NCI-H510A treated with DMSO at 0.1 percent for 48 hours (cell line): ENCODE data around the gene ZRANB3.
A peak's percentile ranks its signal among the peaks of the same experiment; 100 is the strongest.

Experiments
- DNase-seq: peaks from one replicate; lab custom pipeline; 2025; lab: John Stamatoyannopoulos, UW

ZRANB3 gene

GRCh38 chr2:135248611-135249010 lies 282.4 kb downstream of the ZRANB3 start:
- DNase-seq: no peak

DNA sequence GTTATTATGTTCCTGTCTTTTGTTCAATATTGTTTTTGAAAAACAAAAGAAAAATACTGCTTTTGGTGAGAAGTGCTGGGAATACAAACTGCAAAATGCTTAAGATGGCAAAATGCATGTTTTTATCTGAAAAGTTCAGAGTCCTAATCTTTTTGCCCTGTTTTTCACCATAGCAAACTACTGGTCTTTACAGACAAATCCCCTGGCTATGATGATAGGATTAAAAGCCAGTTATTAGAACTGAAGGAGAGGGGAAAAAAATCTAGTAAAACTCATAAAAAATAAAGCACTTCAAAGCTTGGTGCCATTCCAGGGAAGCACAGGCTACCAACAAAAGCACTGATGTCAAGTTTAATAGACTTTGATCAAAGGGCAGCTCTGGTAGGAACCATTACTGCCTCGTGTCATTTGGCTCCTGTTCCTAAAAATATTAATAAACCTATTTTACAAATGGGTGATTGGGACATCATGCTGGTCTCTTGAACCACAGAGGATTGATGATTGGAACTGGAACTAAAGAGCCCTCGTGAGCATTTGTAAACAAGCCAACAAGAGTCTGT lies 284.2 kb downstream of the ZRANB3 start:
- DNase-seq: no peak

DNA sequence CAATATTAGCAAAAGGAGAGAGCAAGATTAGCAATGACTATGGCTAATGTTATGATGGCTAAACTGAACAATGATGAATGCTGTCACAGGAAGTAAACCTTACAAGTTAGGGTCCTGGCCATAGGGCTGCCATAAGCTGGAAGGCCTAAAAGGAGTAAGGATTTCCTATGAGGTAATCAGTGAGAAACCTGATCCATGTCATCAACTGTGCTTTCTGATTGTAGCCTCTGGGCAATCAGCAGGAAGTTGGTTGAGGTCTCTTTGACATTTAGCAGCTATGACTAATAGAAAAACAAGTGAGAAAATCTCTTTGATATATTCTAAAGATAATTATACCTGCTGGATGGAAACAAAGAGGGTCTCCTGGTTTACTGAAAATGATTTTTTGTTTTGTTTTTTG lies 285.9 kb downstream of the ZRANB3 start:
- DNase-seq: peak; percentile 30

- DNase-seq: no peak
Observed at GRCh38 chr2:135238651-135239050, 292.4 kb downstream of the ZRANB3 start.

DNA sequence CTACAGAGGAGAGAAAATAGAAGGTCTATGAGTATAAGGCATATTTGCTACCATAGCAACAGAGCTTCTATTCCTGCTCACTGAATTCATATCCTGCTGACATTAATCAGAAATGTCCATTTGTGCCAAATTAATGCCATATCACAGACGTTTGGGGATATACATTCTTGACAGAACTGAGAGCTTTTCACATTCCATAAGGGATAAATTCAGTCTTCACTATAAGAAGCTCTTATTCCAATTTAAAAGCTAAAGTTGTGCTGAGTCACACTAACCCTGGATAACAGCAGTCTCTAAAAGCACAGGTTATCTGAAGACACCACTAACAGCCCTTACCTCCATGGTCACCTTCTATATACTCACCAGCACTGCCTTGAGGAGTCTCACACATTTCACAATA lies 300.9 kb downstream of the ZRANB3 start:
- no peak for DNase-seq

GRCh38 chr2:135227386-135227785 lies 303.6 kb downstream of the ZRANB3 start:
- no peak for DNase-seq

DNA sequence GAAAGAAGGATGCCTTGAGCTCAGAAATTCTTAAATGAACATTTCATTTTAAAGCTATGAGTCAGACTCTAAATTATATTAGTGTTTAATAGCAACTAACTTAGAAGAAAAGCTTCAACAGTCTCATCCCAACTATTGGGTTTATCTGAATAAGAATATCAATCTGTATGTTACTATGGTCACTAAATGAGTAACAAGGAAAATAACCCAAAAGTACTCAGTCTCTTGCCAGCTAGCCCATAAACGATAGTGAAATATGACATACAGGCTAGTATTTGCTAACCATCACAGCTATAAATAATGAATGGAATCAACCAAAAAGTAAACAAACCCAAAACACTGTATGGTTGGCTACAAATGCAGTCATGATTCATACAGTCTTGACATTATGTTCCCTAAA lies 304.1 kb downstream of the ZRANB3 start:
- DNase-seq: no peak

GRCh38 chr2:135225781-135226180 lies 305.2 kb downstream of the ZRANB3 start:
- DNase-seq: no peak

DNA sequence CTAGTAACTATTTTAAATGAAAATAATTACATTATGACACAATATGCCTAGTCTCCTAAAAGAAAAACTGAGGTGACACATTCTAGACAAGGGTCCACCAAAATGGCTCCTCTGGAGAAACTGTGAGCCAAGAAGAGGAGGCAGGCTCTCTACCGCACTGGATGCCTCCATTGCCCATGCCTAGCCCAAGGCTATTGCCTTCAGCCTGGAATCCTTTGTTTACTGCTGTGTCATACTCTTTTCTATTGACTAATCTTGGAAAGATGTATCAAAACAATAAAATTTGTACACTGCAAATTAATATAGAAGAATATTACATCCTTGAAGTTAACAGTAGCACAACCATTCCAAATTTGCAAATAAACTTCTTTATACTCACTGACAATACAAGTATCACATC lies 311.8 kb downstream of the ZRANB3 start:
- DNase-seq: no peak

GRCh38 chr2:135218426-135218825 lies 312.6 kb downstream of the ZRANB3 start:
- DNase-seq: no peak

DNA sequence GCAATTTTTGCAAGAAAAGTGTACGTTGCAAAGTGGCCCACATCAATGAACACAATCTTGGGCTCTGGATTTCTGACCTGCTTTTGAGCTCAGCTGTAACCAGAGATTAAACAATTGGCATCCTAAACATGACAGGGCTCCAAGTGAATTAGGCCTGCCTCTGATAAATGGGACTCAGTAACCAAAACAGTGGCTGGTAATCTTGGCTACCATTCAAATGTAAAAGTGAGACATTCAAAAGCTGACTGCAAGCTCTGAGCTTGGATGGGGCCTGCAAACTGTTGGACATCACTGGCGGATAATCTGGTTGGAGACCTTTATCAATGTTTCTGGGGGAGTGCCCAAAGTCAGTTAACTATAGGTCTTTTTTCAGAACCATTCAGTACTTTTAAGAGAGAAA lies 318.3 kb downstream of the ZRANB3 start:
- DNase-seq: no peak

GRCh38 chr2:135208016-135208415 lies 323.0 kb downstream of the ZRANB3 start:
- no peak for DNase-seq

DNA sequence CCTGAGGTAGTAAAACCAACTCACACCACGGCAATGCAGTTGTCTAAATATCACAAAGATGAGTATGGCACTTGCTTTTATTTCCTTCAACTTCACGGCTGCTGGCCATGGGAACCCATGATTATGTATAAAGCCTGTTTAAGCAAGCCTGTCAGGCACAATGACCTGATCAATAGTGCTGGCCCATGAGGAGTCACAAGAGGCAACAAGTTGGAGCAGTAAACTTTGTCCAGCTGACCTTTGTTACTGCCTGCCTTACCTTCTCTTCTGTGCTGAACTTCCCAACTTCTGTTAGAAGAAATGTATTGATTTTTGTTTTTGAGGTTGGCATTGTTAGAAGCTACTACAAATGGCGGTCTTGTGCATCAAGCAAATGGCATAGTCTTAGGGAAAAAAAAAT lies 327.1 kb downstream of the ZRANB3 start:
- DNase-seq: no peak

DNA sequence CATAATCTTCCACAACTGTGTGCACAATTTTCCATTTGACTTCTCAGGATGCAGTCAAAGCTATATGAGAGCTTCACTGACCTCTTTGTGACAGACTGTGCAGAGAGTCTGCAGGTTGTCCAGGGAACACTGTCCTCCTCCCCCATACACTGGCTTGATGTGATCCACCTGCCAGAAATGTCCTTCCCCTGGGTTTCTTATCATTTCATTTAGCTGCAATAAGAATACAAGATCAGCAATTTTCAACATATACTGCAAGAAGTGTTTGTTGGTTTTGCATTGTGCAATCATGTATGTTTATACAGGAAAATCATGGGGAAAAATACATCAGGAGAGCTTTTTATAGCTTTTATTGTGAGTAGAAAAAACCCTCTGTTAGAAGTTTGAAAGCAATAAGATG lies 328.3 kb downstream of the ZRANB3 start:
- DNase-seq: no peak

DNA sequence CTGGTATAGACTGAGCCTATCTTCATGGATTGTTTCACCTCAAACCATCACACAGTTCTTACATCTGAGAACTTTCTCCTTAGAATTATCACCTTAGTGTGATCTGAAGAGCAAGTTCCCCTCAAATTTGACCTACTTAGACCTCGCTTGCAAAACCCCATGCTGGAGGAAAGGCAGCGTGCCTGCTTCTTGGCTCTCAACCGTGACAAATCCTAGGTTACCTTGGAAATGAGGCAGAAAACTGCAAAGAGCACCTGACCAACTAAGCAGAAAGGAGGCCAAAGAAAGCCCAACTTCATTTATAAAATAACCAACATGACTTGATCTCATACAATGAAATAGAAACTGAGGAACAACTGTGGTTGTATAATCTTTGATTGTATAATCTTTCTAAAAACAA lies 332.5 kb downstream of the ZRANB3 start:
- DNase-seq: no peak

DNA sequence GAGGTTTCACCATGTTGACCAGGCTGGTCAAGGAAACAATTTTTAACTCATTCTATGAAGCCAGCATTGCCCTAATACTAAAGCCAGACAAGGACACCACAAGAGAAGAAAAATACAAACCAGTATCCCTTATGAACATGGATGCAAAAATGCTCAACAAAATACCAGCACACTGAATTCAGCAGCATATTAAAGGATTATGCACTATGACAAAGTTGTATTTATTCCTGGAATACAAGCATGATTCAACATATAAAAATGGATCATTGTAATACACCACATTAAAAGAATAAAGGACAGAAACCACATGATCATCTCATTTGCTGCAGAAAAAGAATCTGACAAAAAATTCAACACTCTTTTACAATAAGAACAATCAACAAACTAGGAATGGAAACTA lies 340.2 kb downstream of the ZRANB3 start:
- no peak for DNase-seq

GRCh38 chr2:135189148-135189547 lies 341.9 kb downstream of the ZRANB3 start:
- DNase-seq: no peak

DNA sequence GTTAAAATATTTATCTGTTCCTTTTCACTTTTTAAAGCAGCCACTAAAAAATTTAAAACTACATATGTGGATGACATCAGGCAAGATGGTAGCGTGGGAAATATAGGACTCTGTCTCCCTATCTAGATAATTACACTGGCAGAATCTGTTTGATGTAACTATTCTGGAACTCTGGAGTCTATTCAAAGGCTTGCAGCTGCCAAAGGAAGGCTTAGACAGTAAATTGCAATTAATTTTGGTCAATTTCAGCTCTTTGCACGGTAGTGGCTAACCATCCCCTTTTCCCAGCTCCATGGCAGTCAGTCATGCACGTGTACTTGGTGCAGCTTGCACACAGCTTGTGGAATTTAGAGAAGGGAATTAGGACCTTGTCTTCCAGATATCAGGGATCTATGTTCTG lies 343.7 kb downstream of the ZRANB3 start:
- no peak for DNase-seq

DNA sequence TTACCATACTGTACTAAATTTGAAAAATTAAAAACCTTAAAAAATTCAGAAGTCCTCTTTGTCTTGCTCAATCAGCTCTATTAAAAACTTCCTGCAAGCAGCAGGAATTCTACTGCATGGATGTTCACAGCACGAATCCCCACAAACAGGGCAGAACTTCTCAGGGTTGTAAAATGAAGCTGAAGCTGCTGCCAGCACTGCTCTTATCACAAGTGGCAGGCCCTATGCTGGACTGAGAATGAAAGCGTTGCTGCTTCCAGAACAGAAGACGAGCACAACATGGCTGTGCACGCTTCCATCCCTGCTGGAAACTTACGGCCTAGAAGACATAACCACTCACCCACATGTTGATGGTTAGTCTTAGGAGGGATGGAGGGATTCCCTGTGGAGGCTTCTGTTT lies 345.0 kb downstream of the ZRANB3 start:
- no peak for DNase-seq

GRCh38 chr2:135183822-135184221 lies 347.2 kb downstream of the ZRANB3 start:
- no peak for DNase-seq

GRCh38 chr2:135182601-135183000 lies 348.4 kb downstream of the ZRANB3 start:
- DNase-seq: no peak

DNA sequence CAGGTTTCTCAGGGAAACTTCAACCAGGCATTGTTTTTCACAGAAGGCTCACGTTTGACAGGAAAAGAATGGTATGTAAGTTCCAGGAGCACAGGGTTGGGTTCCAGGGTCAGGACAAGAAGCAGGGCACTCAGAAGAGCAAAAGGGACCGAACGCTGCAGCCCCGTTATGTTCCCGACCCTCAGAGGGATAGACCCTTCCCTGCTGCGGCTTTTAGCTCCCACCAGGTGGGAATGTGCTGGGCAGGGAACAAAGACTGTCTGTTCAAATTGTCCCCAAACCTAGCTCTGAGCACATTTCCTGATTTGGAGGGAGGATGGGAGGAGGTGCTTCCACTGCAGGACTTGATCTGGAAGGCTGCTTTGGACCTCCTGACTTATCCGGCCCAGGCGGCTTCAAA lies 348.8 kb downstream of the ZRANB3 start:
- DNase-seq: no peak

DNA sequence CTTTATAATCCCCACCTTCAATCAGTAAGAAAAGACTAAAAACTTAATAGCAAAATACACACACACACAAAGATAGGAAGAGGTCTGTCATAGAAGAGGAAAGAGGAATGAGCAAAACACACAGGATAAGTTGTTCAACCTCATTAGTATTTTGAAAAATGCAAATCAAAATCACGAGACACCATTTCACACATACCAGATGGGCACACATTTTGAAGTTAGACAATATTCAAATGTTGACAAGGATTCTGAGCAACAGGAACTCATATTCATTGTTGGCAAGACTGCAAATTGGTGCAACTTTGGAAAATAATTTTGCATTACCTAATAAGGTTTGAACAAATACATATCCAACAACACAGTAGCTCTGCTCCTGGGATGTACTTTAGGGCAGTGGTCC lies 351.3 kb downstream of the ZRANB3 start:
- DNase-seq: no peak

- DNase-seq: peak; percentile 2
Observed at GRCh38 chr2:135175177-135175576, 355.8 kb downstream of the ZRANB3 start.

- no peak for DNase-seq
Observed at GRCh38 chr2:135174810-135175093, 356.3 kb downstream of the ZRANB3 start.
